GM19238 (cell line): ENCODE measurements around the gene TRIM63.

Source experiments
- DNase-seq: peaks from one replicate; pipeline ENCODE4 v3.0.0; 2011; ENCODE audit warnings: low spot score; ENCODE audit not compliant: insufficient read length

The TRIM63 gene

GRCh38 chr1:26057189-26057588 is 10.2 kb downstream of the TRIM63 start:
- DNase-seq = no peak

GRCh38 chr1:26055041-26055440 is 12.4 kb downstream of the TRIM63 start:
- no peak for DNase-seq

DNA sequence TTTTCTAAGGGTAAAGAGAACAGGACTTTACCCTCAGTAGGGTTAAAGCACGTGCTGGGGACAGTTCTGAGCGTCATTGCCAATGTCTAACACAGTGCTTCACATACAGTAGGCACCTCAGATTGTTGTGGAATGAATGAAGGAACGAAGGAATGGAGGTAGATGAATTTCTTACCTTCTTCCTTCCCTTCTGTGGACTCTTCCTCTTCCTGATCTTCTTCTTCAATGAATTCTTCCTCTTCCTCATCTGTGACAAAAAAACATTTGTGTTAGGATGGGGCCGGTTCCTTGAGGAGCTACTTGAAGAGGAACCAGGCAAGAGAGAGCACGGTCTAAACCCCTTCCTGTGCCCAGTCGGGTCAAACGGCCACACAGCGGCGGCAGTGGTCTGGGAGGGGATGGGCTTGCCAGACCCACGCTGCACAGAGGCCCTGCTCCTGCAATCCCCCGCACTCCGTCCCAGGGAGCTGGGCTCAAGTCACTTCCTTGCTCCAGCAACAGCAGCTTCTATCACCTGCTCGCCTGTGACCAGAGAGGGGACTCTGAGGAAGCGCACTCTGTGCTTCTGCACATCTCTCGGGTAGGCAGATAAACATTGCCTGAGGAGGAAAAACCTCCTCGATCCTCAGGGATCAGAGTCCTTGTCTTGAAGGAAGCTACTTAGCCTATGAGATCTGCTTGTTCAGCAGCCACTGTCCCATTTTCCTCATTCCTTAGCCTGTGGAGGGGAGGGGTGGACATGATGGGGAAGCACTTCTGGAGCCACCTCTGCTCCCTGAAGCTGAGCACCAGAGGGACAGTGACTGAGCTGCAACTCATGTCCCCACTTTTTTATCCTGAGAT is 13.5 kb downstream of the TRIM63 start:
- DNase-seq = no peak

DNA sequence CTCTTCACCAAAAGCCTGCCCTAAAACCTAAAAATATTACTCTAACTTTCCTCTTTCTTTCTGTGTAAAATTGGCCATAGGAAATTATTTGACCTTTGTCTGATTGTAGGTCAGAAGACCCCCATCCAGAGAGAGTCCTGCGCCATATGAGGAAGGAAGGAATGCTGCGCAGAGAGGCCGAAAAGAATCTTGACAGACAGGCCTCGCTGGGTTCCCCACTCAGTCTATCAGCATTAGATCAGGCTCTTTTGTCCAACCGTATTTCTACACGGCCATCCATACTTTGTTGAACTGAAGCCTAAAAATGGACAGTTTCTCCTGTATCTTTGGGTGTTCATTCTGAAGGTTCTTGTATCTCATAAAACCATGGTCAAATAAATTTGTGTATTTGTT is 17.2 kb downstream of the TRIM63 start:
- no peak for DNase-seq

DNA sequence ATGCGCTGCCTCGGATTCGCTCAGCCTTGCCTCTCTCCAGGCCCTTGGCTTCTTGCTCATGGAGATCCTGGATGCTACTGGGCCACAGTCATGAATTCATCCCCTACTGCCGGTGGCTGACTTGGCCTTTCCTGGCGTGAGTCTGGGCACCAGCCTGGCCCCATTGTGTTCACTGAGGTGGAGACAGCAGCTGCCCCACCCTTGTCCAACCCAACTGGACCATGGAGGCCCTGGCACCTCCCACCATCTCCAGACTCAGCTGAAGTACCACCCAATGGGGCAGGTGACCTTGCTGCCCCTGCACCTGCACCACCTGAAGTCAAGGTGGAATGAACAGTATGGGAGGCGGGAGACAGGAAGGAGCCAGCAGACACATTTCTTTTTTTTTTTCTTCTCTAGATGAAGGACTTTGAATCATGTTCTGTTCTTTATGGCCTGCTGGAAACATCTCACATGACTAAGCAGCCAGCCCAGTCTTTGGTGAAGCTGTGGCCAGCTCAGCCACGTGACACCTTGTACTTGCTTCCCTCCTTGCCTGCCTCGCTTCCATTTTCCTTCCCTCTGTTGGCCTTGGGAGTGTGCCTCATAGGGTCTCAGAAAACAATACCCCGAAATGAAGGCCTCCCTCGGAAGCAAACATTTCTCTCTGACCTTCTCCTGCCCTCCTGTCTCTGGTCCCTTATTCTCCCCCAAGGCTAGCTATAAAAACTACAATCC is 17.7 kb downstream of the TRIM63 start:
- no peak for DNase-seq

GRCh38 chr1:26047278-26047874 is 20.1 kb downstream of the TRIM63 start:
- no peak for DNase-seq

GRCh38 chr1:26046246-26047095 is 21.0 kb downstream of the TRIM63 start:
- no peak for DNase-seq

DNA sequence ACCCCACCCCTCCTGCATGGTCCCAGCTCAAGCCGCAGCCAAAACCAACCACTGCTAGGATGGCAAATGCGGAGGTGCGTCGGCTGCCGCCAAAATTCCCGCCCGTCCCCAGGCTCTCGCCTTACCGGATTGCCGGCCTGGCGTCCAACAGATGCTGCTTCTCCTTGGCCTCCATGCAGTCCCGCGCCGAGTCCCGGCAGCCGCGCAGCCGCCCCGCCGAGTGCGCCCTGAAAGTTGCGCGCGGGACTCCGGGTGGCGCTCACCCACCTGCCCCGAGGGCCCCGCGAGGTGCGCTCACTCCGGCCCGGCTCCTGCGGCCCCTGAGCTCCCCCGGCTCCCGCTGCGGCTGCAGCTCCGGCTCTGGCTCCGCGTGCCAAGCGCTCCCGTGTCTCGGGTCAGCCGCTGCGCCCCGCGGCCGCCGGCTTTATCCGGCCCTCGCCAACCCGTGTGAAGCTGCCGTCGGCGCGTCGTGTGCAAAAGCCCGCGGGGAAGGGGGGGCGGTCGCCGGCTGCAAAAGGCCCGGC is 21.6 kb downstream of the TRIM63 start, which contains the start of gene SLC30A2:
SLC30A2 (minus strand) TSS at position 397 of the 524 bp plus-strand sequence; CDS start at position 175, 222 bp downstream.
- DNase-seq = no peak

GRCh38 chr1:26044971-26045721 is 22.3 kb downstream of the TRIM63 start:
- no peak for DNase-seq

DNA sequence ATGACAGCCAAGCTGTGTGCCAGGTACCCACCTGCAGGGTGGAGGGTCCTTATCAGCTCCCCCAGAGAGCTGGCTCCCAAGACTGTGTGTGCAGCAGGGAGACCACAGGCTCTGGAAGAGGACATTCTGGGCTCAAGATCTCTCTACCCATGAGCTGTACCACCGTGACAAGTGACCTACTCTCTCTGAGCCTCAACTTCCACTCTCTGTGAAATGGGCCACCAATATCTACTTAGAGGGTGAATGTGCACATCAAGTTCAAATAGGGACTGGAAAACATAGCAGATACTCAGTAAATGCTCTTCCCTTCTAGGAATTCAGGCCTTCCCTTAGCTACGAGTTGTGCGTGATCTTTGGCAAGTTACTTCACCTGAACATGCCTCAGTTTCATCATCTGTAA is 23.0 kb downstream of the TRIM63 start:
- no peak for DNase-seq

GRCh38 chr1:26043765-26044164 is 23.7 kb downstream of the TRIM63 start:
- DNase-seq = no peak

DNA sequence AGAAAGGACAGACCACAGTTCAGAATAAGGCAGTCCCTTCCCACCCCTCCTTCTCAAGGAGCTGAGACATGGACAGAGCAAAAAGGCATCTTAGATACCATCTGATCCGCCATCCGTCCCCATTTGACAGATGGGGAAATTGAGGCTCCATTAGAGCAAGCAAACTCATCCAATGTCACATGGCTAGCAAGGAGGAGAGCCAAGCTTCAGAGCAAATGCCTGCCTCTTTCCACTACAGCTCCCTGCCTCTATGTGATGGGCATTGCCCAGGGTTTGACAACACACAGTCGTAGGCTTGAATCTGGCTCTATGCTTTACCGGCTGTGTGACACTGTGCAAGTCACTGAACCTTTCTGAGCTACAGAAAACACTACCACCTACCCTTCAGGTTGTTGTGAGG is 25.5 kb downstream of the TRIM63 start:
- no peak for DNase-seq

DNA sequence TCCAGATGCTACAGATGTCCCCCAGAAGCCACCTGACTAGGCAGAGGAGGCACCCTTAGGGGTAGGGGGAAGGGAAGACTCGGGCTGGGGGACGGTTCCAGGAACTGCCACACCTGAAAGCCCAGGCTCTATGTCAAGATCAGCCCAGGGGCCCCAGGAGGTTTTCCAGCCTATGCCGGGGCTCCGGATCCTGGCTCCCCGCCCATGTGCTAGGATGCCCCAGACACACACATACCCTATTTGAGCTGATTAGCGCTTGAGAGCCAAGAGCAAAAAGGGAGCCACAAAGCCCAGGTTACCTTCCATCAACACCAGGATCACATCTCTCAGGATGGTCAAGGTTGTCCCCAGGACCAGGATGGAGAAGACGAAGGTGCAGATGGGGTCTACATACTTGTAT is 26.0 kb downstream of the TRIM63 start:
- DNase-seq = no peak

DNA sequence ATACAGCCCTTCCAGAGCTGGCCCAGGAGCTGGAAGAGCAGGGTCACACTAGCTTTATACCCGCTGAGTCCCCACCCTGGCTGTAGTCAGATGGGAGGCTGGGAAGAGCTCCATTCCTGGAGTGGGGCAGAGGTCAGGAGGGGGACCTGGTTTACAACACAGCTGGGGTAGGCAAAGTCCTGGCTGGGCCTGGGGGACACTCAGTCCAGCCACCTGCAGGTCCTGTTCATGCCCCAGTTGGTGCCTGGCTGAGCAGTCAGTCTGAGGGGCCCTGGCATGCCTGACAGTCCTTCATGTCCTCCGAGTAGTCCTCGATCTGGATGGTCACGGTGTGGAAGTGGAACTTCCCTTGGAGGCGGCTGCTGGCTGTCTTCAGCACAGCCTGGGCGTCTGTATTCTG is 28.5 kb downstream of the TRIM63 start:
- DNase-seq = no peak

DNA sequence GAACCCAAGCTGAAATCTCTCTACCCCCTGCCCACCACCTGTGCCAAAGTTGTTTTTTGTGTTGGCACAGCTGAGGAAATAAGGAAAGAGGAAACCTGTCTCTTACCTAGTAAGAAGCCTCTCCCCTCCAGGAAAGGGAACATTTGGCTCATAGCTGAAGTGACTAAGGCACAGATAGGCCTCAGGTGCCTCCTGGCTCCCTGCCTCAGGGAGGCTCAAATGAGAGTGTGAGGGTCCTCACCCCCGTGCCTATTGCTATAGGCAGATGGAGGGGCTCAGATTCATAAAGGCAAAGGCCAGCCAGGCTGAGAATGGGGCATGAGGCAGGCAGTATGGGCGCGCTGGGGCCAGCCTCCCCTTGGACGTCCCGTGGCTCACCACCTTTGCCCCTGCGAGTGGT is 29.0 kb downstream of the TRIM63 start:
- DNase-seq = no peak

GRCh38 chr1:26037904-26038303 is 29.5 kb downstream of the TRIM63 start:
- no peak for DNase-seq

DNA sequence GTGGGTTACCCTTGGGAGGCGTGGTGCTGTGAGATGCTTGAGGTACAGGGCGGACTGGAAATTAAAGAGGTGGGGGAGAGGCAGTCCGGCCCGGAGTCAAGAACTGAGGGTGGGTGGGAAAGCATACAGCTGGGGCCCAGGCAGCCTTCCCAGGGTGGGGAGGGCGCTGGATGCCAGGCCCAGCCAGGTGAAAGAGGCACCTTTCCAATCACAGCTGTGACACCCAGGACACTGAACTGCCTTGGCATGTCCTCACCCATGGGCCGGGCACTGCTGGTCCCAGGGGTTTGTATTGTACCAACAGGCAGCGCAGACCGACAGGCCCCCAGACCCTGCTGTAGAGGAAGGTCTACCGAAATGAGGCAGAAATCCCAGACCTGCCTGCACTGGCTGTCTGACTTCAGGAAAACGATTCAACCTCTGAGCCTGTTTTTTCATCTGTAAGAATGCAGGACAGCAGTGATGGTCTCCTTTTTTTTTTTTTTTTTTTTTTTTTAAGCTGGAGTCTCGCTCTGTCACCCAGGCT is 30.6 kb downstream of the TRIM63 start:
- no peak for DNase-seq

DNA sequence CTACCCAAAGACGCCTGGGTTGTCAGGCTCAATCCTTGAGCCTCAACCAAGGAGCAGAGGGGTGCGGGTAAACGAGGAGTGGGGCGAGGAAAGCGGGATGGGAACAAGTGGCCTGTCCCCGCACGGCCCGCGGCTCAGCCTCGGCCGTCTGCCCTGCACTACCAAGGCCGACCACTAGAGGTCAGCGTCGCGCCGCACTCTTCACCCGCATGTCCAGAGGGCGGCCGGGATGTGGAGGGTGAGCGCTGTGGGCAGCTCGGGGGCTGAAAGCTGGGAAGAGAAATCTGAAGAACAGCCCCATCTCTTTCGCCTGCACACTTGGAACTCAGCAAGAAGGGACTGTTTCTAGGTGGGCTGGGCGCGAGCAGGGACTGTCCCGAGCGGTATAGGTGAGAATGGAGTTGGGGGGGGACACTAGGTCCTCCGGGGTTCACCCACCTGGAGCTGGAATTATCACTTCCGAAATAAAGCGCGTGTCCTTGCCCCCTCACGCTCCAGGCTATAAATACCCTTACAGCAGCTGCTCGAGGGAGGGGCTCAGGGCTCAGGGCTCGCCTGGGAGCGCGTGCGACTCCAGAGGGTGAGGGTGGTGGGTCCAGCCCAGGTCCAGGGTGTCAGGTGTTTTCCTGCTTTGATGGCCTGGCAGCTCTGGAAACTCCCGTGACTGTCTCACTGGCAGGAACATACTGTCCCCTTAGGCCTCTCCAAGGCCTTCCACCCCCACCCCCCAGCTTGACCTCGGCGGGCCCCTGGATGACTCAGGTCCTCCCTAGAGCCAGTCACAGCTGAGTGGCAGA is 31.3 kb downstream of the TRIM63 start:
- DNase-seq = peak; percentile 87

DNA sequence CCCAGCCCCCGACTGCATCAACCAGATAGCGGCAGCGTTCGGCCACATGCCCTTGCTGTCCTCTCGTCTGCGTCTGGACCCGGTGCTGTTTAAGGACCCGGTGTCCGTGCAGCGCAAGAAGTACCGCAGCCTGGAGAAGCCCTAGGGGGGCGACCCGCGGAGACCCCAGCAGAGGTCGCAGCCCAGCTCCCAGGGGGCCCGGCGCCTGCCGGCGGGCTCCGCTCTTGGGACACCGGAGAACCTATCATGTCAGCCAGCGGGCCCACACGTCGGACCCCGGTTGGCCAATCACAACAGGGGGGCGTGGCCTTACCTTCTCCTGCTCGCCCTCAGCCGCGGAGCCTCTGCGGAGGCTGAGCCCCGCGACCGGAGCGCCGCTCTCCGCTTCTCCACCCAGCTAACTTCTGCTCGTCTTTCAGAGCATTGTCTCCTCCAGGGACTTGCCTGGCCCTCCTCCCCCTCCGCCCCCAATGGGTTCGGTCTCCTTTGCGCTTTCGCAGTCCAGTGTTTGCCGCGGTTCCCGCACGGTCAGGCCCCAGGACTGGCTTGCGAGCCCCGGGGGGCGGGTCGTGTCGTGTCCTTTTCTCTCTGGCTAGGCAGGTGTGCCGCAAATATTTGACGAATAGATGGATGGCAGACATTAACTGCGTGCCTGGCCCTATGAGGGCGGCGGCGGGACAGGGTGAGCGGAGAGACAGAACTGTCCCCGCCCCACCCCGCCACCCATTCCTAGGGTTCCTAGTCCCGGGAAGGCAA is 32.0 kb downstream of the TRIM63 start:
- peak; percentile 98 for DNase-seq
